ENCODE data around the gene GTPBP2. TPM values are rescaled to one million over a fixed set of nuclear protein-coding genes. Genes with fewer than 3 reads are reported as not detected.

Gene GTPBP2
- total and polyA plus RNA-seq, 2 of the 8 experiments (the other 6 are each of a cell fraction or from before 2014, with no cell fraction given), result 58.3 to 86.1 TPM

DNA sequence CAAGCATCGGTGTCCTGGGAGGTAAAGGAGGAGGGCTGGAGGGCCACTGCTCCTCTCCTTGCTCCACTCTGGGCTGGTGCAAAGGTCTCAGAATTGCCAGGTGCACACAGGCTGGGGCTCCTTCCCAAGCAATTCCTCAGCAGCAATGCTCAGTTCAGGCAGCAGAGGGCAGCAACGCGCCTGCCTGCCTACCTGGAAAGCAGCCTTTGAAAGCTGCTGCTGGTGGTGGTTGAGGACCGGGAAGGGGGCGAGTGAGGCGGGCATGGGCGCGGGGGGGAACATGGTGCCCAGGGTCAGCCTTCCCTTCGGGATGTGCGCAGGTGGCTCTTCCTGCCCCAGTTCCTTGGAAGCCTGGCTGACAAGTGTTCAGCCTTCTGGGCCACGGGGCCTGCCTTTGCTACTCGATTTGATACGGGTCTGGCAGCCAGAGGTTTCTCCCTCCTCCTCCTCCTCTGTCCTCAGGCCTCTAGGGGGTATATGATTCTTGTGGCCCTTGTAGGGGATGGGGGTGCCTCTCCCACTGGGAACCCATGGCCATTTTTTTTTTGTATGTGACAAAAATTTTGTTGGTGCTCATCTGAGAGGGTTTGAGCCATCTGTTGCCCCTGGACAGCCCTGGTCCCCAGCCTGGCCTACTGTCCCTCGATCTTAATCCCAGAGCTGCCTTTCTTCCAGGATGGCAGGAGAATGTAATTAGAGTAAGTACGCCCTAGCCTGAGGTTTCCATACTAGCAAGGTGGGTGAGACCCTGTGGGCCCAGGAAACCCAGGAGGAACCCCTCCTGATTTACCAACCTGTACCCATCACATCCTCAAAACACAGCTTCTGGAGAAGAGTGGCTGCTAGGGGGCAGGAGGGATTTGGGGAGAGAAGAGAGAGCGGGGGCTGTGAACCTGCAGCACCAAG, 38.4 kb upstream of the GTPBP2 start (continued):
- TF ChIP-seq, protein P1, sequence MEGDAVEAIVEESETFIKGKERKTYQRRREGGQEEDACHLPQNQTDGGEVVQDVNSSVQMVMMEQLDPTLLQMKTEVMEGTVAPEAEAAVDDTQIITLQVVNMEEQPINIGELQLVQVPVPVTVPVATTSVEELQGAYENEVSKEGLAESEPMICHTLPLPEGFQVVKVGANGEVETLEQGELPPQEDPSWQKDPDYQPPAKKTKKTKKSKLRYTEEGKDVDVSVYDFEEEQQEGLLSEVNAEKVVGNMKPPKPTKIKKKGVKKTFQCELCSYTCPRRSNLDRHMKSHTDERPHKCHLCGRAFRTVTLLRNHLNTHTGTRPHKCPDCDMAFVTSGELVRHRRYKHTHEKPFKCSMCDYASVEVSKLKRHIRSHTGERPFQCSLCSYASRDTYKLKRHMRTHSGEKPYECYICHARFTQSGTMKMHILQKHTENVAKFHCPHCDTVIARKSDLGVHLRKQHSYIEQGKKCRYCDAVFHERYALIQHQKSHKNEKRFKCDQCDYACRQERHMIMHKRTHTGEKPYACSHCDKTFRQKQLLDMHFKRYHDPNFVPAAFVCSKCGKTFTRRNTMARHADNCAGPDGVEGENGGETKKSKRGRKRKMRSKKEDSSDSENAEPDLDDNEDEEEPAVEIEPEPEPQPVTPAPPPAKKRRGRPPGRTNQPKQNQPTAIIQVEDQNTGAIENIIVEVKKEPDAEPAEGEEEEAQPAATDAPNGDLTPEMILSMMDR (IDR thresholded peaks at IDR 0.05; ENCODE audit: control extremely low read depth in 1 of 3, insufficient read depth in 1 of 3, low read depth in 1 of 3, low read length in 3 of 3), result peak in 2 of 3 experiments; percentile 94 to 99; a peak in 3 of 4 replicates
- 0 out of 2 replicates have a peak, but pooled peaks have one; percentile 44 for TF ChIP-seq TEAD4 (IDR thresholded peaks at IDR 0.05; ENCODE audit: low read depth, low read length)
- TF ChIP-seq JUND (IDR thresholded peaks at IDR 0.05; ENCODE audit: low read length), result 0 out of 2 replicates have a peak, but pooled peaks have one; percentile 11
- no peak for TF ChIP-seq KDM1A (IDR thresholded peaks at IDR 0.05; ENCODE audit: borderline replicate concordance, low read length)
- no peak for TF ChIP-seq NANOG (IDR thresholded peaks at IDR 0.05; ENCODE audit: insufficient read depth, low read depth, low read length, poor library complexity, severe bottlenecking)
- no peak for TF ChIP-seq TBP (IDR thresholded peaks at IDR 0.05; ENCODE audit: low read depth, low read length)
- no peak for TF ChIP-seq GTF2F1 (IDR thresholded peaks at IDR 0.05; ENCODE audit: borderline replicate concordance, low read depth, low read length)
- no peak for TF ChIP-seq CBX8 (IDR thresholded peaks at IDR 0.05; ENCODE audit: borderline replicate concordance, low read depth, low read length)
- TF ChIP-seq PHF8 (conservative IDR thresholded peaks at IDR 0.05; ENCODE audit: low read depth, low read length), result no peak
- TF ChIP-seq HDAC2 (IDR thresholded peaks at IDR 0.05; ENCODE audit: borderline replicate concordance in 1 of 2, low read depth in 2 of 2, low read length in 2 of 2), result no peak
- TF ChIP-seq TCF12 (IDR thresholded peaks at IDR 0.05; ENCODE audit: low read depth, low read length), result no peak
- no peak for TF ChIP-seq KDM4A (IDR thresholded peaks at IDR 0.05; ENCODE audit: low read depth, low read length, severe bottlenecking)
- no peak for TF ChIP-seq CBX5 (IDR thresholded peaks at IDR 0.05; ENCODE audit: low read depth, low read length)
- TF ChIP-seq POLR2AphosphoS5 (IDR thresholded peaks at IDR 0.05; ENCODE audit: low read depth, low read length), result peak; percentile 11; the same call in 1 of the 2 replicates
- no peak for TF ChIP-seq SIRT6 (IDR thresholded peaks at IDR 0.05; ENCODE audit: low read length)
- TF ChIP-seq, protein P2, sequence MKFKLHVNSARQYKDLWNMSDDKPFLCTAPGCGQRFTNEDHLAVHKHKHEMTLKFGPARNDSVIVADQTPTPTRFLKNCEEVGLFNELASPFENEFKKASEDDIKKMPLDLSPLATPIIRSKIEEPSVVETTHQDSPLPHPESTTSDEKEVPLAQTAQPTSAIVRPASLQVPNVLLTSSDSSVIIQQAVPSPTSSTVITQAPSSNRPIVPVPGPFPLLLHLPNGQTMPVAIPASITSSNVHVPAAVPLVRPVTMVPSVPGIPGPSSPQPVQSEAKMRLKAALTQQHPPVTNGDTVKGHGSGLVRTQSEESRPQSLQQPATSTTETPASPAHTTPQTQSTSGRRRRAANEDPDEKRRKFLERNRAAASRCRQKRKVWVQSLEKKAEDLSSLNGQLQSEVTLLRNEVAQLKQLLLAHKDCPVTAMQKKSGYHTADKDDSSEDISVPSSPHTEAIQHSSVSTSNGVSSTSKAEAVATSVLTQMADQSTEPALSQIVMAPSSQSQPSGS (IDR thresholded peaks at IDR 0.05; ENCODE audit: low read length), result no peak
- TF ChIP-seq SIX5 (IDR thresholded peaks at IDR 0.05; ENCODE audit: low read depth, low read length), result no peak
- no peak for TF ChIP-seq SUZ12 (IDR thresholded peaks at IDR 0.05; ENCODE audit: low read length)
- no peak for TF ChIP-seq SP2 (IDR thresholded peaks at IDR 0.05; ENCODE audit: low read length)
